Measurements from ENCODE around the gene PROZ.
"Not testable (repeated sequence)": the region's sequence is repeated elsewhere in the genome, so short reads cannot be mapped to it uniquely, and the experiment has no call there.

The PROZ gene

DNA sequence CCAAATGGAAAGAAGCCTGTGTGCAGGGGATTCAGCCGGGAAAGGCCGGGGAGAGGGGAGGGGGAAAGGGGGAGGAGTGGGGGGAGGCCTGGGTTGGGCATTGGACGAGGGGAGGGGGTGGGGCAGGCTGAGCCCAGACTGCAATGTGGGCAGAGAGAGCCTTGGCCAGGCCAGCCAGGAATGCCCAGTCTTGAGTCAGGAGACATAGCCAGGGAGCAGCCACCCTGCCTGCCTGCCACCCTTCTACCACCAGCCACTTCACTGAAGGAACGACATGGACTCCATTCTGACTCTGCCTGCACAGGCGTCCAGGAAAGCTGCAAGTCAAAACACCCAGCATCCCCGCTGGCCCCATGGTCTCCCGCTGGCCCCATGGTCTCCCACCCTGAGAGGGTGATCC lies 498 bp downstream of the PROZ start:
- no peak for DNase-seq

DNA sequence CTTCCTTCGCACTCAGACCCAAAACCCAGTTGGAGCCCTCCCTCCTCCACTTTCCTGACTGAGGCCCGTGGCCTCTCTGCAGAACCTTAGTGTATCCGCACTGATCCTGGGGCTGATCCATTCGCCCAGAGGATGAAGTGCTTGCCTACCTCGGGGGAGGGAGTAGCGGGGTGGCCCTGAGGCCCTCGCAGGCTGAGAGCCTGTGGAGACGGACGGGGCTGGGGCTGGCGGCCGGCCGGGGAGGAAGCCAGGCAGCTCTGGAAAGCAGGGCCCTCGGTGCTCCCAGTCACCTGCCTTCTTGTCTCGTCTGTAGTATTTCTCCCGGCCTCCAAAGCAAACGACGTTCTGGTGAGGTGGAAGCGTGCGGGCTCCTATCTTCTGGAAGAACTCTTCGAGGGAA lies 1.3 kb downstream of the PROZ start:
- no peak for DNase-seq

GRCh38 chr13:113160983-113161382 lies 2.5 kb downstream of the PROZ start:
- DNase-seq, result no peak

DNA sequence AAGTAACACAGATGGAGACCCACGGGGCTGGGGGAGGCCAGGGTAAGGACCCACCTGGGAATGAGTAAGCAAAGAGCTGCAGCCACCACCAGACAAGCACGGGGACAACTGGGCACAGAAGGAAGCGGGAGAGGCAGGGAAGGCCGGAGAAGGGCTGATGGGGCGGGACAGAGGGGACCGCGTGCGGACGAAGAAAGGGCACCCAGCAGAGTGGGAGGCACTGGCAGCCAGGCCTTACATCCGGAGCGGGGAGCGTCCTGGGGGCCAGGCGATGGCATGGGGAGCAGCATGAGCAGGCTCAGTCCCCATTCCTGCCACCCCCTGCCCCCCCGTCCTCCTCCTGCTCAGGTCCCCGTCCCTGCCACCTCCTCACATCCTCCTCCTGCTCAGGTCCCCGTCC lies 3.0 kb downstream of the PROZ start:
- no peak for DNase-seq

GRCh38 chr13:113161975-113162374 lies 3.5 kb downstream of the PROZ start:
- not testable (repeated sequence) for DNase-seq

- no peak for DNase-seq
These were observed 4.6 kb downstream of the PROZ start for GRCh38 chr13:113162783-113163685.

- DNase-seq, result no peak
These were observed 6.0 kb downstream of the PROZ start for GRCh38 chr13:113164492-113164891.

DNA sequence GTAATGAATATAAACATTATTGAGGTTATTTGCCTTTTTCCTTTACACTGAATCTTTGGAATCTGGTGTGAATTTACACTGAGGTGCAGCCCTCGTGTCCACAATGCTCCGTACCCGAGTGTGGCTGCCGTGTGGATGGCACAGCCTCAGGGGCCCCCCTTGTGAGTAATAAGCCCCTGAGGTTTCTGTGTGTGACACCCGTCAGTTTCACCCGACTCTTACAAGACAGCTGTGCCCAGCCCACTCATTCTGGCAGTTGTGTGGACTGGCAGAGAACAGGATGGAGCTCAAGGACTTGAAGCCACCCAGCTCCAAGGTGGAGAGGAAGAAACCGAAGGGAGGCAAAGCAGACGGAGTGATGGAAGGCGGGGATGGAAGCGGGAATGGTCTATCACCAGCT lies 7.8 kb downstream of the PROZ start:
- no peak for DNase-seq

- DNase-seq, result no peak
These were observed 8.2 kb downstream of the PROZ start for GRCh38 chr13:113166681-113167080.

DNA sequence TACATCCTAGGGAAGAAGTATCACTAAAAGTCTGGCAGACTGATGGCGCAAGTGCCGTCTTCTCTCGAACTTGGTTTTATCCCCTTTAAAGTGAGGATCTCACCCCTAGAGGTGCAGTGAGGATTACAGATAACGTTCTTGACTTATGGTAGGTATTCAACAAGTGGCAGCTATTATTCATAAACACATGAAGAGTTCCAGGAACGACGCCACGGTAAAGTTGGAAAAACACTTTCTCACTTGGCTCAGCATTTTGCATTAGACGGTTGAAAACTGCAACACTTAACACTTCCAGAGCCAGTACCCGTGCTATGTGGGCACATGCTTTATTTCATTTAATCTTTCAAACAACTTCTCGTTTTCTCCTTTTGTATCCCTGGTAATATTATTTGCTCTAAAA lies 8.7 kb downstream of the PROZ start:
- DNase-seq, result no peak

DNA sequence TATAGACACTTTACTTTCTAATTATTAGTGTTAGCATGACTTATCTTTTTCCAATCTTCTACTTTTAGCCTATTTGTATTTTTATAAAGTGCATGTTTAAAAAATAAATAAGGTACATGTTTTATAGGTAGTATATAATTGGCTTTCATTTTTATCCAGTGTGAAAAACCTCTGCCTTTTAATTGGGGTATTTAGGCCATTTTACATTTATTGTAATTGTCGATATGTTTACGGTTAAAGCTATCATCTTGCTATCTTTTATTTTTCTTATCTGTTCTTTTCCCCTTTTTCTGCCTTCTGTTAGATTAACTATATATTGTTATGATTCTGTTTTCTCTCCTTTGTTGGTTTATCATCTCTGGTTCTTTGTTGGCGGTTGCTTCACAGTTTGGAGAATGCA lies 9.1 kb downstream of the PROZ start:
- DNase-seq, result no peak

DNA sequence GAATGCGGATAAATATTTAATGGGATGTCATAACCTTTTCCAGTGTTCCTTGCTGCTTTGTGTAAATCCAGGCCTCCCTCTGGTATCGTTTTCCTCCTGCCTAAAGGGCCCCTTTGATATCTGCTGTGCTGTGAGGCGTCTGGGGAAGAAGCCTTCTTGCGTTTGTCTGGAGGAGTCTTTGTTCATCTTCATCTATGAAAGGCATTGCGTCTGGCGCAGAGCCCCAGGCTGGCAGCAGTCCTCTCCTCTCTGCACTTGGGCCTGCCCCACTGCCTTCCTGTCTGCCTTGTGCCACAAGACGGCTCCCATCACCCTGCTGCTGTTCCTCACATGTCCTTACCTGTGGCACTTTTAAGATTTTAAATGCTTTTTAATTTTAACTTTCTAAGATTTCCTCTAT lies 9.8 kb downstream of the PROZ start:
- no peak for DNase-seq

GRCh38 chr13:113169277-113170272 lies 11.1 kb downstream of the PROZ start:
- DNase-seq, result no peak

DNA sequence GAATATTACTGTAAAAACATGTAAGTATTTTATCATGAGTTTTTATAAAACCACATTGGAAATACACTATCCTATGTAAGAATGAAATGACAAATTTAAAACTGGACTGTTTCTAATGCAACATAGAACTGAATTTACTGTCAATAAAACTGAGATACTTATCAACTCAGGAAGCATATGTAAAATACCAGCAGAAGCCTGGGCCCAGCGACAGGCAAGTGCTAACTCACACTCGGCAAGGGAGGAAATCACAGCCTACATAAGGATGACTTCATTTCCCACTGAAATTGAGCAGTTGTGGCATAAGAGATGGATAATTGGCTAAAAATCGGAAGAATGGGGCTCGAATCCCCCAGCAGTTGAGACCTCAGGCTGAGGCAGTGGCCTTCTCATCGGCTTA lies 12.1 kb downstream of the PROZ start:
- no peak for DNase-seq

- DNase-seq, result no peak
These were observed 13.0 kb downstream of the PROZ start for GRCh38 chr13:113171250-113172125.

GRCh38 chr13:113172419-113172926 lies 14.0 kb downstream of the PROZ start:
- no peak for DNase-seq

DNA sequence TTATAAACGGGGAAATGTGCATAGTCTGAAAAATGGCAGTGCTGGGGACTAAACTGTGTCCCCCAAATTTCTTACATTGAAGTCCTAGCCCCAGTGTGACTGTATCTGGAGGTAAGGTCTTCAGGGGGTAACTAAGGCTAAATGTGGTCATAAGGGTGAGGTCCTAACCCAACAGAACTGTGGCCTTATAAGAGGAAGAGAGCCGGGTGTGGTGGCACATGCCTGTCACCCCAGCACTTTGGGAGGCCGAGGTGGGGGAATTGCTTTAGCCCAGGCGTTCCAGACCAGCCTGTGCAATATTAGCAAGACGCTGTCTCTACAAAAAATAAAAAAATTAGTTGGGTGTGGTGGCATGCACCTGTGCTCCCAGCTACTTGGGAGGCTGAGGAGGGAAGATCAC lies 17.8 kb downstream of the PROZ start:
- DNase-seq, result no peak

DNA sequence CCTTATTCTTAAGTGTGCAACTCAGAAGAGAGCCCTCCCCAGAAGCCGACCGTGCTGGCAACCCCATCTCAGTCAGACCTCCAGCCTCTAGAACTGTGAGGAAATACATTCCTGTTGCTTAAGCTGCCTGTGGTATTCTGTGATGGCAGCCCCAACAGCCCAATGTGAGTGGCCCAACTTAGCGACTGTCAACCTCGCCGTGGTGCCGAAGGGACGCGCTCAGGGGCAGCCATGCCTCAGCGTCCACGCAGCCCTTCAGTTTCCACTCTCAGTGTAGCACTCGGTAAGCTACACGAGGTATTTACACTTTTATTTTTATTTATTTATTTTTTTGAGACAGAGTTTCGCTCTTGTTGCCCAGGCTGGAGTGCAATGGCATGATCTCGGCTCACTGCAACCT lies 18.4 kb downstream of the PROZ start:
- no peak for DNase-seq

DNA sequence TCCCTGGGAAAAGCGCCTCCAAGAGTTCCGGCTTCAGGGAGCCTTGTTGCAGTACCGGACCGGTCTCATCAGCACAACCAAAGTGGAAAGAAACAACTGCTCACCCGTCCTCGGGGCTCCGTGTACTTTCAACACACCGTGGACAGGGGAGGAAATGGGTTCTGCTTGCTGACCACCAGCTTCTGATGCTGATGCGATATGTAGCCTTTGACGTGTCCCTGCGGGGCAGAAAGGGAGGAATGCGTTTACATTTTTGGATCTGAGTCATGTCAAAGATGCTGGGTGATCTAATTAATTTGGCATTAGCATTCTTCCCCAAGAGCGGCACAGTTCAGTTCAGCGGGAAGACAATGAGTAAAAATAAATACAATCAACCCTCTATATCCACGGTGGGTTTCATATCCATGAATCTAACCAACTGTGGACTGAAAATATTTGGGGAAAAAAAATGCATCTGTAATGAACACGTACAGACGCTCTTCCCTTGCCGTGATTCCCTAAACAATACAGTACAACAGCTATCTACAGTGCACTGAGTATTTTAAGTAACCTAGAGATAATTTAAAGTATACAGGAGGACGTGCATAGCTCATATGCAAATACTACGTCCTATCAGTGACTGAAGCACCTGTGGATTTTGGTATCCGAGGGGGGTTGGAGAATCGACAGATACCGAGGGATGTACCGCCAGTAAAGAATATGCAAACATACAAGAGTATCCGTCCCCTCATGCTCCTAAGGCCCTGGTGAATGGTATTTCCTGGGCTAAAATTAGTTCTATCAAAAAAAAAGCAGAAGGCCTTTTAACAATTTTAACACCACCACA lies 19.8 kb downstream of the PROZ start:
- no peak for DNase-seq

DNA sequence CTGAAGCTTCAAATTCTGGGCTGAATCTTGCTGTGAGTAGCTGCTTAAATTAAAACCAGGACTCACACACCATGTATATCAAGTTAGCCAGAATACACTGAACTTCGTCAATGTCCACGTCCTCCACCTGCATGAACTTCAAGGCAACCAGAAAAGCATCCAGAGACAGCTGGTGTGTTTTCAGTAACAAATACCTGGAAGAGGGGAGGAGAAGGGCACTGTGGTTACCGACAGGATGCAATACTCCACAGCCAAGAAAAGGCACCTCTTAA lies 20.4 kb downstream of the PROZ start:
- no peak for DNase-seq

GRCh38 chr13:113179374-113180230 lies 21.2 kb downstream of the PROZ start:
- no peak for DNase-seq

Data from RPMI8226 (cell line).